HG02798 (cell line): ENCODE measurements around the gene SLAIN1.

Experiments used
- ATAC-seq: cut with Tn5 transposase; IDR thresholded peaks from one replicate; pipeline ENCODE4 v1.9.1; 2021; ENCODE audit warnings: mild to moderate bottlenecking; ENCODE audit not compliant: unreplicated experiment, poor library complexity

SLAIN1 gene

GRCh38 chr13:77745784-77746183, 48.3 kb downstream of the SLAIN1 start:
- ATAC-seq: no peak

GRCh38 chr13:77749344-77749880, 51.9 kb downstream of the SLAIN1 start:
- no peak for ATAC-seq

GRCh38 chr13:77751513-77752456, 54.3 kb downstream of the SLAIN1 start:
- ATAC-seq: peak; percentile 90

- no peak for ATAC-seq
These were observed 55.1 kb downstream of the SLAIN1 start for GRCh38 chr13:77752512-77753069.

DNA sequence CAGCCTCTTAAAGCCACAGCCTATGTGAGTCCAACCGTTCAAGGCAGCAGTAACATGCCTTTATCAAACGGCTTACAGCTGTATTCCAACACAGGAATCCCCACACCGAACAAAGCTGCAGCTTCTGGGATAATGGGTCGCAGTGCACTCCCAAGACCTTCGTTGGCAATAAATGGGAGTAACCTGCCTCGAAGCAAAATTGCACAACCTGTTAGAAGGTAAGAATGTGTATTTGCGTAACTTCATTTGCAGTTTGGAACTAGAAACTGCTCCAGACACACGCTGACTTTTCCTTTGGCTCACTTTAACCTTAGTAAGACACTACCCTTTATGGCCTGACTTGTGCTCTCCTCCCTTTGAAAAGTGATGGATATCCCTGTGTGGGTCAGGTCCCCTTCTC, 63.4 kb downstream of the SLAIN1 start:
- no peak for ATAC-seq

DNA sequence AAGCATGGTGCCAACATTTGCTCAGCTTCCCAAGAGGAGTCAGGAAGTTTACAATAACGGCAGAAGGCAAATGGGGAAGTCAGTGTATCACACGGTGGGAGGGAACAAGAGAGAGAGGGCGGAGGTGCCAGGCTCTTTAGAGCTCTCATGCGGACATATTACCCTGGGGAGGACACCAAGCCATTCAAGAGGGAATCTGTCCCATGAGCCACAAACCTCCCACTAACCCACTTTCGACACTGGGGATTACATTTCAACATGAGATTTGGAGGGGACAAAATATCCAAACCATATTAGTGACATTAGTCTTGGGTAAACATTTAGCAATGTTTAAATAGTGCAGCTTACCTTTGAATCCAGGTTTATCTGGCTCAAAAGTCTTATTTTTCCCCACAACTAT, 69.9 kb downstream of the SLAIN1 start:
- no peak for ATAC-seq

GRCh38 chr13:77774181-77774580, 76.7 kb downstream of the SLAIN1 start:
- ATAC-seq: no peak

DNA sequence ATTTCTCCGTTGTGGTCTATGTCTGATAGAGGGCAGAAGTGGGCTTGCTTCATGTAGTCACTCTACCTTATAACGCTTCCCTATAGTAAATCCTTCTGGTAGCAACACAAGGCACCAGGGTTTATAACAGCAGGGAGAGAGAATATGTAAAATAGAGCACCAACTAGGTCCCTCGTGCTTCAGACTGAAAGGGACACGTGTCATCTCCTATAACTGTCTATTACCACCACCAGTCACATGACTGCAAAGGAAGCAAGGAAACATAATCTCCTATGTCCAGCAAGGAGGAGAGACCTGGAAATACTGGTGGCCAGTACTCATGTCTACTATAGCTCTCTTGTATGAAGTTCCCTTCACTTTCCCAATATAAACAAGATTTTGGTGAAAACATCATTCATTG, 79.2 kb downstream of the SLAIN1 start:
- no peak for ATAC-seq

GRCh38 chr13:77779552-77780272, 82.2 kb downstream of the SLAIN1 start:
- peak; percentile 73 for ATAC-seq

DNA sequence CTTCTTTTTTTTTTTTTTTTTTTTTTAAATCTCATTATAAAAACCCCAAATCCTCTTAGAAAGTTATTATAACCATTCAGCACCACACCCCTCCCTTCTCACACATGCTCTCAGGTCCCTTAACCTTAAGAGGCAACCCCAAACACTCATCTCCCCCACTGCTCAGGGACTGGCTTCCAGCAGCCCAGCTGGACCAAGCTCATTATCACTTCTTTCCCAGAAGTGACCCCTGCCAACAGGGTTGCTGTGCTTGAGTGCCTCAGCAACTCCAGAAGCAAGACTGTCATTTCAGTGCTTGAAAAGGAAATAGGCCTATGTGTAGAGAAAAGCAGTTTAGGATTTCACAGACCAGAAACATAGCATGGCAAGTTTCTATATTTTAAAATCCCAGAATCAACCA, 84.3 kb downstream of the SLAIN1 start:
- ATAC-seq: no peak

GRCh38 chr13:77784515-77784914, 87.0 kb downstream of the SLAIN1 start:
- no peak for ATAC-seq

GRCh38 chr13:77786695-77787287, 89.3 kb downstream of the SLAIN1 start:
- no peak for ATAC-seq

DNA sequence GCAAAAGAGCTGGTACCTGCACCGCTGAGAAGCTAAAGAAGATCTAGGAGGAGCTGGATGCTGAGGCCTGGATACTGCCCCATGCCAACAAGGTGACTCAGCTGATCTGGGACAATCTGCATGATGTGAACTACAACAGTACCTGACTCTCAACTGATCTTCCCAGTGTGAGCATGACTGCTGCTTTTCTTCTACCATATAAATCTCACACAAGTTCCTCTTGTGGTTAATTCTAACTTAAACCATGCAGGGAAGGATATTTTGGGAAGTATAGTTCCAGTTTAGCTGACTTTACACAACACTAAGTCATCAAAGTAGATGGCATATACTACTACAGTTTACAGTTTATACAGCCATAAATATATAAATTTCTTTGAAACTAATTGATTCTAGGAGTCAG, 91.9 kb downstream of the SLAIN1 start:
- no peak for ATAC-seq

GRCh38 chr13:77800219-77800618, 102.7 kb downstream of the SLAIN1 start:
- ATAC-seq: no peak

DNA sequence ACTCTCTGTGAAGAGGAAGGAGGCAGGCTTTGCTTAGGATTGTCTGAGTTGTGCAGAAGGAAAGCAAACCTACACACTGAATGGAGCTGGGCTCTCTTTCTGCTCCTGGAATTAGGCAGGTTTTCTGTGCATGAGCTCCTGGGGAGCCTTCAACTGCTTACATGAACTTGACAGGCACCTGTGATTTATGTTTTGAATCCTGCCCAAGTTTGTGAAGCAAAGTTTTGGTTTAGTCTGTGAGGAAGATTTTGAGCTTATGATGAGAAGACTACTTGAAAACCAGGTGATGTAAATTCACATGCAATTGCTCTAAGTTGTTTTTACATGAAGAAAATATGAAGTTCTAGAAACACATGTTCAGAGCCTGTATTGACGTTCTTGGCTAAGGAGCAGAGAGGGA, 109.0 kb downstream of the SLAIN1 start:
- ATAC-seq: no peak

GRCh38 chr13:77807431-77808135, 110.1 kb downstream of the SLAIN1 start:
- no peak for ATAC-seq

GRCh38 chr13:77810430-77810829, 112.9 kb downstream of the SLAIN1 start:
- peak; percentile 56 for ATAC-seq

GRCh38 chr13:77810878-77811277, 113.4 kb downstream of the SLAIN1 start:
- no peak for ATAC-seq

- no peak for ATAC-seq
These were observed 113.9 kb downstream of the SLAIN1 start for GRCh38 chr13:77811381-77811780.

DNA sequence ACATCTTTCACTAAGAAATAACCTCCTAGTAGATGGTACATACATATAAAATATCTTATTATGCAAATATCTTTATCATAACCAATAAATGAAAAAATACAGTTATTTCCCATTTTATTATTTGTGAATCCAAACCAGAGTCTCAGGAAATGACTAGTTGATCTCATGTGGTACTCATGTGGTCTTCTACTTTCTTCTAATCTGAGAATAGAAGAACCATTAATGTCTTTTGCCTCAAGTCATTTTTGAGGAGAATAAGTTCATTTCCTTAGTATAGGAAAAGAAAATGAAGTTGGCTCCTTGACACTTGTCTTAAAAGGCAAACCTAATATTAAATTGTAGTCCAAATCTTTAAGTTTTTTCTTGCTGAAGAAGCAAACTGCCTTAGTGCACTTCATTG, 114.5 kb downstream of the SLAIN1 start:
- no peak for ATAC-seq
